K562 (cell line): ENCODE measurements around the gene FGR. TPM values are rescaled to one million over a fixed set of nuclear protein-coding genes. Genes with fewer than 3 reads are reported as not detected.
A peak's percentile ranks its signal among the peaks of the same experiment; 100 is the strongest.

Source experiments
- ATF7 ChIP-seq: fragments of 450-650 bp; IDR thresholded peaks from 2 replicates; pipeline ENCODE4 v1.7.1; 2014; ENCODE audit warnings: mild to moderate bottlenecking, moderate library complexity
- BCL6 ChIP-seq: fragments of 250-450 bp; sonication (Bioruptor Pico); IDR thresholded peaks from 2 replicates; pipeline ENCODE4 v1.4.0; 2020
- BRF1 ChIP-seq: IDR thresholded peaks from 3 replicates; pipeline ENCODE4 v1.6.1; 2011; ENCODE audit warnings: borderline replicate concordance, mild to moderate bottlenecking; ENCODE audit not compliant: insufficient read length; ENCODE audit errors: extremely low read depth
- ETS2 ChIP-seq: IDR thresholded peaks from 2 replicates; pipeline ENCODE4 v1.6.1; 2016; ENCODE audit warnings: borderline replicate concordance, missing genetic modification characterization, mild to moderate bottlenecking, moderate library complexity, missing compliant biosample characterization; ENCODE audit not compliant: poor library complexity, severe bottlenecking
- ETV5 ChIP-seq: sonication (generic); formaldehyde crosslinking; IDR thresholded peaks from 2 replicates; pipeline ENCODE4 v1.4.0; 2020; ENCODE audit warnings: low read depth, mild to moderate bottlenecking, missing genetic modification reagents
- EZH2 ChIP-seq: IDR thresholded peaks from 2 replicates; pipeline ENCODE4 v1.6.1; 2012; ENCODE audit warnings: low read depth, mild to moderate bottlenecking, inconsistent platforms, low read length, borderline replicate concordance
- GABPB1 ChIP-seq: sonication (generic); formaldehyde crosslinking; IDR thresholded peaks from 2 replicates; pipeline ENCODE4 v1.8.0; 2022; ENCODE audit warnings: mild to moderate bottlenecking, missing genetic modification reagents
- GATAD2A ChIP-seq: fragments of 450-650 bp; IDR thresholded peaks from 2 replicates; pipeline ENCODE4 v1.6.1; 2017
- GTF2A2 ChIP-seq: IDR thresholded peaks from 2 replicates; pipeline ENCODE4 v1.6.1; 2016; ENCODE audit warnings: mild to moderate bottlenecking, missing genetic modification characterization, missing compliant biosample characterization
- HMGXB4 ChIP-seq: sonication (generic); formaldehyde crosslinking; IDR thresholded peaks from 2 replicates; pipeline ENCODE4 v1.8.1; 2023; ENCODE audit warnings: mild to moderate bottlenecking, missing genetic modification reagents
- JUND ChIP-seq, 2 experiments: IDR thresholded peaks; 2 replicates in 1 of 2; 3 replicates in 1 of 2; pipeline ENCODE4 v1.6.1; 2011; ENCODE audit warnings: borderline replicate concordance in 2 of 2, low read depth in 2 of 2, low read length in 2 of 2, improper control_type of control experiment in 1 of 2, missing biosample characterization in 1 of 2, missing genetic modification characterization in 1 of 2, missing genetic modification reagents in 1 of 2
- KAT2B ChIP-seq: IDR thresholded peaks from one replicate; pipeline ENCODE4 v1.6.1; 2012; ENCODE audit warnings: low read depth, mild to moderate bottlenecking, control low read depth, inconsistent platforms, low read length, moderate library complexity
- L3MBTL2 ChIP-seq: fragments of 450-650 bp; IDR thresholded peaks from 2 replicates; pipeline ENCODE4 v1.6.1; 2016; ENCODE audit warnings: mild to moderate bottlenecking, moderate library complexity
- LEF1 ChIP-seq: fragments of 450-650 bp; IDR thresholded peaks from 2 replicates; pipeline ENCODE4 v1.6.1; 2016; ENCODE audit warnings: mild to moderate bottlenecking
- MAFG ChIP-seq: fragments of 450-650 bp; conservative IDR thresholded peaks from 2 replicates; pipeline ENCODE4 v1.6.1; 2016; ENCODE audit warnings: missing genetic modification characterization, missing compliant biosample characterization
- MEIS2 ChIP-seq: fragments of 450-650 bp; IDR thresholded peaks from 2 replicates; pipeline ENCODE4 v1.6.1; 2014; ENCODE audit warnings: mild to moderate bottlenecking; ENCODE audit not compliant: partially characterized antibody
- NR1H2 ChIP-seq: sonication (generic); formaldehyde crosslinking; IDR thresholded peaks from 2 replicates; pipeline ENCODE4 v1.4.0; 2020; ENCODE audit warnings: mild to moderate bottlenecking, missing genetic modification reagents
- OTX1 ChIP-seq: fragments of 450-650 bp; formaldehyde crosslinking; IDR thresholded peaks from 2 replicates; pipeline ENCODE4 v1.4.0; 2022; ENCODE audit warnings: mild to moderate bottlenecking
- RBBP5 ChIP-seq: fragments of 200-600 bp; sonication (generic); IDR thresholded peaks from 2 replicates; pipeline ENCODE4 v1.6.1; 2012; ENCODE audit warnings: borderline replicate concordance, mild to moderate bottlenecking, low read length, control low read depth, inconsistent platforms; ENCODE audit not compliant: insufficient read depth, poor library complexity, severe bottlenecking
- YY1 ChIP-seq, 3 experiments: IDR thresholded peaks; 2 replicates each; pipeline ENCODE4 v1.6.1; 2011; ENCODE audit warnings: low read length in 2 of 3, mild to moderate bottlenecking in 2 of 3, moderate library complexity in 2 of 3, borderline replicate concordance in 1 of 3, control low read depth in 1 of 3, low read depth in 1 of 3; ENCODE audit not compliant: insufficient read depth in 3 of 3, insufficient replicate concordance in 2 of 3, control insufficient read depth in 1 of 3, insufficient read length in 1 of 3; ENCODE audit errors: extremely low read depth in 1 of 3
- ZNF24 ChIP-seq: fragments of 450-650 bp; IDR thresholded peaks from 2 replicates; pipeline ENCODE4 v1.6.1; 2016
- ZNF41 ChIP-seq: fragments of 250-450 bp; sonication (Bioruptor Pico); conservative IDR thresholded peaks from 2 replicates; pipeline ENCODE4 v1.4.0; 2020; ENCODE audit warnings: mild to moderate bottlenecking
- ZNF592 ChIP-seq: fragments of 450-650 bp; IDR thresholded peaks from 2 replicates; pipeline ENCODE4 v1.6.1; 2017; ENCODE audit warnings: antibody characterized with exemption, mild to moderate bottlenecking
- ZNF644 ChIP-seq: fragments of 200-800 bp; sonication (Bioruptor generic); IDR thresholded peaks from 2 replicates; pipeline ENCODE4 v1.6.1; 2016; ENCODE audit warnings: low read depth, missing genetic modification characterization, missing compliant biosample characterization
- polyA plus RNA-seq, 8 experiments: library from polyadenylated mRNA; depleted of rRNA in 4 of 8; stranded (reverse) in 5 of 8; unstranded in 3 of 8; fragments of >200 nt; fragmentation: Nextera tagmentation in 2 of 8; fragmentation: Illumina TruSeq in 1 of 8; extraction: Ambion mirVana in 2 of 8; extraction: Trizol in 1 of 8; gene quantifications; 2 replicates each; pipeline versions ENCODE4 v1.2.1 to v1.2.3, GENCODE V29; 2011 to 2014; ENCODE audit warnings: inconsistent platforms in 1 of 8, missing spikeins in 1 of 8
- total RNA-seq, 7 experiments: library from RNA; depleted of rRNA in 6 of 7; stranded (reverse); fragments of >200 nt in 6 of 7; fragmentation: Illumina TruSeq in 2 of 7; extraction: Trizol in 2 of 7; gene quantifications; 2 replicates each; pipeline versions ENCODE4 v1.2.1 to v1.2.3, GENCODE V29; 2011 to 2021; ENCODE audit warnings: low replicate concordance in 1 of 7

FGR gene
- total and polyA plus RNA-seq, 9 of the 15 experiments (the other 6 are each of a cell fraction or from before 2014, with no cell fraction given) = 0.04 to 0.11 TPM; not detected in 7

- no peak for TF ChIP-seq MAFG (tag)
- TF ChIP-seq GATAD2A = 0 out of 2 replicates have a peak, but pooled peaks have one; percentile 34
- no peak for TF ChIP-seq NR1H2 (CRISPR knock-in tag)
- TF ChIP-seq EZH2 = no peak
- no peak for TF ChIP-seq ZNF41 (CRISPR knock-in tag)
- no peak for TF ChIP-seq GABPB1 (CRISPR knock-in tag)
- 0 out of 2 replicates have a peak, but pooled peaks have one; percentile 64 for TF ChIP-seq ZNF592
- TF ChIP-seq KAT2B = no peak
- no peak for TF ChIP-seq BRF1
- TF ChIP-seq HMGXB4 (CRISPR knock-in tag) = no peak
- no peak for TF ChIP-seq MEIS2
- no peak for TF ChIP-seq ZNF644 (tag)
- TF ChIP-seq LEF1 = peak; percentile 63
- TF ChIP-seq BCL6 = no peak
- TF ChIP-seq ATF7 = no peak; the same call in 1 of the 2 replicates
- TF ChIP-seq ETS2 (tag) = no peak
- peak in 2 of 3 experiments; percentile 52 to 62 for TF ChIP-seq YY1 (IDR thresholded peaks at IDR 0.05; ENCODE audit: borderline replicate concordance in 1 of 3, control insufficient read depth in 1 of 3, extremely low read depth in 1 of 3, insufficient read depth in 3 of 3, insufficient read length in 1 of 3, insufficient replicate concordance in 2 of 3, low read depth in 1 of 3, low read length in 2 of 3)
- TF ChIP-seq GTF2A2 = no peak
- no peak for TF ChIP-seq ZNF24
- TF ChIP-seq JUND (IDR thresholded peaks at IDR 0.05; ENCODE audit: borderline replicate concordance, low read depth, low read length) = peak; percentile 90
- peak; percentile 80; the same call in 2 of the 3 replicates for TF ChIP-seq JUND (tag; IDR thresholded peaks at IDR 0.05; ENCODE audit: borderline replicate concordance, low read depth, low read length)
- TF ChIP-seq OTX1 (CRISPR knock-in tag) = no peak
- peak; percentile 55; the same call in 1 of the 2 replicates for TF ChIP-seq L3MBTL2
- TF ChIP-seq ETV5 (CRISPR knock-in tag) = 0 out of 2 replicates have a peak, but pooled peaks have one; percentile 29
- no peak for TF ChIP-seq RBBP5
Observed at GRCh38 chr1:27666791-27667254, 31.8 kb upstream of the FGR start (continued).
